HEK293T (cell line): Measurements from ENCODE around the gene AMDHD1.

Source experiments
- ARNT ChIP-seq: fragments of 450-650 bp; IDR thresholded peaks from 2 replicates; pipeline ENCODE4 v1.6.1; 2017; ENCODE audit warnings: mild to moderate bottlenecking
- FOXA1 ChIP-seq: fragments of 450-650 bp; IDR thresholded peaks from 2 replicates; pipeline ENCODE4 v1.6.1; 2016; ENCODE audit warnings: mild to moderate bottlenecking
- FOXK2 ChIP-seq: fragments of 450-650 bp; IDR thresholded peaks from 2 replicates; pipeline ENCODE4 v1.6.1; 2016; ENCODE audit warnings: mild to moderate bottlenecking
- FOXM1 ChIP-seq: fragments of 450-650 bp; IDR thresholded peaks from 2 replicates; pipeline ENCODE4 v1.6.1; 2017; ENCODE audit warnings: mild to moderate bottlenecking, borderline replicate concordance
- NFRKB ChIP-seq: fragments of 450-650 bp; IDR thresholded peaks from 2 replicates; pipeline ENCODE4 v1.6.1; 2016; ENCODE audit warnings: mild to moderate bottlenecking, moderate library complexity
- SP1 ChIP-seq: fragments of 450-650 bp; IDR thresholded peaks from 2 replicates; pipeline ENCODE4 v1.6.1; 2017

DNA sequence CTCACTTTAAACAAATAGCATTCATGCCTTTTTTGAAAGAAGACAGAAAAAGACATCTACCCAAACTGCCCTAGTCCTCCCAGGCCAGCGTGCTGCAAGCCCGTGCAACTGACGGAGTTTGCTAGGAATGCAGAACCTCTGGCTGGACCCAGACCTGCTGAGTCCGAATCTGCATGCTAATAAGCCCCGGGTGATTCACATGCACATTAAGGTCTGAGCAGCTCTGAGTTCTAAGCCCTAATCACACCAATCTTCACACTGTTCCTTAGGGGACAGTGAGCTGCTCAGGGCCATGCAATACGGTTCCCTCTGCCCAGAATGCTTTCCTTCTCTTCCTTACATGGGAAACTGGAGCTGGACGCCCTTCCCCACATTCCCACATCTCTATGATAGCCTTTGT, 27.8 kb downstream of the AMDHD1 start:
- TF ChIP-seq FOXA1, result no peak
- TF ChIP-seq FOXM1, result no peak
- TF ChIP-seq FOXK2, result no peak
- TF ChIP-seq SP1, result no peak
- no peak for TF ChIP-seq ARNT
- TF ChIP-seq NFRKB, result no peak
